HUES48 (cell line): ENCODE measurements around the gene RAB43.

Experiments
- H3K27ac ChIP-seq: one replicate; pipeline ENCODE4 v1.7.0; 2013; ENCODE audit warnings: low read depth, low read length, inconsistent platforms
- H3K27me3 ChIP-seq: 2 replicates; pipeline ENCODE4 v1.6.1; 2013; ENCODE audit warnings: mild to moderate bottlenecking, low read length; ENCODE audit not compliant: control insufficient read depth, insufficient read depth
- H3K36me3 ChIP-seq: 2 replicates; pipeline ENCODE4 v1.6.1; 2013; ENCODE audit warnings: low read length; ENCODE audit not compliant: control insufficient read depth, insufficient read depth
- H3K4me1 ChIP-seq: 2 replicates; pipeline ENCODE4 v1.6.1; 2013; ENCODE audit warnings: mild to moderate bottlenecking, low read length; ENCODE audit not compliant: control insufficient read depth, insufficient read depth
- H3K4me3 ChIP-seq: 2 replicates; pipeline ENCODE4 v1.5.1; 2013; ENCODE audit warnings: mild to moderate bottlenecking, low read depth, low read length
- H3K9ac ChIP-seq: 2 replicates; pipeline ENCODE4 v1.6.1; 2013; ENCODE audit warnings: mild to moderate bottlenecking, low read depth, low read length, moderate library complexity
- H3K9me3 ChIP-seq: 2 replicates; pipeline ENCODE4 v1.6.1; 2013; ENCODE audit warnings: low read length; ENCODE audit not compliant: control insufficient read depth, insufficient read depth

The RAB43 gene

DNA sequence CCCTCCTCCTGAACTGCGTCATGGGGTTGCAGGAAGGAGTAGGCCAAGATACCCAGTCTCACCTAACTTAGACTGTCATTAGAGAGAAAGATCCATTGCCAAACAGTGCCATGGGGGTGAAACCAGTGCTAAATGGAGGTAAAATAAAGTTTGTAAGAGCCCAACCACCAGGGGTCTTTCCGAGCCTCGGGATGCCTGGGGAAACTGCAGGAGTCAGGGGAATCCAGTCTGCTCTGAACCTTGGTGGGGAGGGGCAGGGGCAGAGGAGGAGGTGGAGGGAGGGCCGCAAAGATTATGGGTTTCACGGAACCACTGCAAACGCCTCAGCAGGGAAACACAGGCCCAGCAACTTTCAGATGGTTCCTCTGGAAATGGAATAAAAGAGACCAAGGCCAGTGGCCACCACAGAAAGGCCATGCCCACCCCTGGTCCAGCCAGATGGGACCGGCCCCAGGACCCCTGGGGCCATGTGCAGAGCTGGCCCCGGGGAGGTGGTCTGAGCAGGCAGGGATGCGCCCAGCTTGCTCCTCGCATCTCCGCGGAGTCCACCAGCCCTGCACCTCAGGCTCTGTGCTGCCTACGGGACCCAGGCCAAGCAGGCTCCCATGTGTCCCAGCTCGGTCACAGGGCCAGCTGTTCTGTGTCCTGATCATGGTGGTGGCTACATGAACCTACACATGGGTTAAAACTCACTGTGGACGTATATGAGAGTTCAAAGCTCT lies 80.9 kb downstream of the RAB43 start:
- Histone ChIP-seq H3K4me3 (no peak overlapping the region), H3K9me3 (no peaks in the 10 kb centered on the region), H3K9ac (no peak overlapping the region), H3K27ac (no peak overlapping the region), H3K4me1 (peaks cover 9% of the 10 kb centered on the region), H3K36me3 (no peaks in the 10 kb centered on the region), H3K27me3 (no peaks in the 10 kb centered on the region)

GRCh38 chr3:129040039-129040336 lies 81.6 kb downstream of the RAB43 start:
- no peaks in the 10 kb centered on the region for H3K9me3 ChIP-seq
- H3K4me3 ChIP-seq = no peak overlapping the region
- H3K27ac ChIP-seq = no peak overlapping the region
- no peaks in the 10 kb centered on the region for H3K36me3 ChIP-seq
- no peaks in the 10 kb centered on the region for H3K27me3 ChIP-seq
- H3K9ac ChIP-seq = no peak overlapping the region
- H3K4me1 ChIP-seq = peaks cover 9% of the 10 kb centered on the region

GRCh38 chr3:129039271-129040038 lies 82.1 kb downstream of the RAB43 start:
- Histone ChIP-seq H3K4me1 (peaks cover 9% of the 10 kb centered on the region), H3K27me3 (no peaks in the 10 kb centered on the region), H3K4me3 (no peak overlapping the region), H3K9ac (no peak overlapping the region), H3K36me3 (no peaks in the 10 kb centered on the region), H3K9me3 (no peaks in the 10 kb centered on the region), H3K27ac (no peak overlapping the region)

GRCh38 chr3:129038121-129038855 lies 83.3 kb downstream of the RAB43 start:
- Histone ChIP-seq H3K9me3 (no peaks in the 10 kb centered on the region), H3K4me3 (no peak overlapping the region), H3K27me3 (no peaks in the 10 kb centered on the region), H3K4me1 (peaks cover 9% of the 10 kb centered on the region), H3K27ac (no peak overlapping the region), H3K36me3 (no peaks in the 10 kb centered on the region), H3K9ac (no peak overlapping the region)
